GM19455 (cell line): ENCODE measurements around the gene GTPBP6.
"Not testable (repeated sequence)": the region's sequence is repeated elsewhere in the genome, so short reads cannot be mapped to it uniquely, and the experiment has no call there.

Experiments used
- ATAC-seq: cut with Tn5 transposase; IDR thresholded peaks from one replicate; pipeline ENCODE4 v1.9.1; 2021; ENCODE audit not compliant: unreplicated experiment

Gene GTPBP6

GRCh38 chrX:351736-352135 is 33.1 kb upstream of the GTPBP6 start:
- ATAC-seq: no peak

DNA sequence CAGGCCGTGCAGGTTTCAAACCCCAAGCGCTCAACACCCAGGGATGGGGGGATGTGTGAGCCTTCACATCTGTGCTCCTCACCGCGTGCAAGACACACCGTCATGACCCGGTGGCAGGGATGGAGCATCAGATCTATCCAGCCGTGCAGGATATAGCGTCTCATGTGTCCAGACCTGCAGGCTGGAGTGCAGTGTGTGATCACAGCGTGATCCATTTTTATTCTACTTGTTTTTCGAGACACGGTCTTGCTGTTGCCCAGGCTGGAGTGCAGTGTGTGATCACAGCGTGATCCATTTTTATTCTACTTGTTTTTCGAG is 32.7 kb upstream of the GTPBP6 start:
- not testable (repeated sequence) for ATAC-seq

DNA sequence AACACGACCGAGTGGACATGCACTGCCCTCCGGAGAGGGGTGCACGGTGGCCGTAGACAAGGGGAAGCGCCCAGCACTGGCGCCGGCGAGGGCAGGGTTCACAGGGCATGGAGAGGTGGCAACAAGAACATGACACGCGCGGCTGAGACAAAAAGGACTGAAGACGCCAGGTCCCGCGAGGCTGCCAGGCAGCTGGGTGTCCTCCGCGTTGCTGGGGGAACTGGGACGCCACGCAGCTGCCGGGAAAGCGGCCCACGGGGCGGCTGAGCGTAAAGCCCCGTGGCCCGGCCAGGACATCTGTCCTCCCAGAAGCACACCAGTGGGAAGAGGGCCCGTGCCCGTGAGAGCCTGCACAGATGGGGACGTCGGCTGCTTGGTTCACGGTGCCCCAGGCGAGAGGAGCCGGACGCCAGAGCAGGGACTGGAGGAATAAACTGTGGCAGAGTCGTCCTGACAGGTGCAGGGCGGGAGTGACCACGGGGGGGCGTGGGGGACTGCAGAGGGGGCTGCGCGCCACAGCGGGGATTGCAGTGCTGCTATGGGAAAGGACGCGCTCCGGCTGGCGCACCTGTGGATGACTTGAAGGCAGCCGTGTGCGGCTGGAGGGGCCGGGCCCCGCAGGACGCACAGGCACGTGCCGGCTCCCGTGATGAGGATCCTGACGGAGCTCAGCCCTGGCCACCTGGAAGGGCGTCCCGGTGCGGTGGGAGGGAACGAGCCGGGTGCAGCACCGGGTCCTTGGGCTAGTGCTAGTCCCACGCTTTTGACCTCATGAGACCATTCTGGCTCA is 32.1 kb upstream of the GTPBP6 start:
- no peak for ATAC-seq

DNA sequence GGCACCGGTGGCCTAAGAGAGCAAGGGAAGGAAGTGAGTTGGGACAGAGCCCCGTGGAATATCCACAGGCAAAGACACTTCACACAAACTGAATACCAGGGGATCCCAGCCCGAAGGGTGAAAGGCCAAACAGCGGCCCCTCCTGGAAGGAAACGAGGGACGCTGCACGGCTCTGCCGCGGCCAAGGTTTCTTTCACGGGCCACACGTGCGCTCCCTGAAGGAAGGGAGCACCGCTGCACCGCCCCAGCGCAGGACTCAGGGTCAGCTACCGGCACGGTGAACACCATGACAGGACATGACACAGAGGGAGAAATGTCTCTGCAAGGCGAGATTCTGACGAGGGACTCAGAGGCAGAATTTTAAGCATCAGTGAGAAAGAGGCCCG is 31.5 kb upstream of the GTPBP6 start:
- ATAC-seq: no peak

- ATAC-seq: no peak
These were observed 31.1 kb upstream of the GTPBP6 start for GRCh38 chrX:349702-350101.

DNA sequence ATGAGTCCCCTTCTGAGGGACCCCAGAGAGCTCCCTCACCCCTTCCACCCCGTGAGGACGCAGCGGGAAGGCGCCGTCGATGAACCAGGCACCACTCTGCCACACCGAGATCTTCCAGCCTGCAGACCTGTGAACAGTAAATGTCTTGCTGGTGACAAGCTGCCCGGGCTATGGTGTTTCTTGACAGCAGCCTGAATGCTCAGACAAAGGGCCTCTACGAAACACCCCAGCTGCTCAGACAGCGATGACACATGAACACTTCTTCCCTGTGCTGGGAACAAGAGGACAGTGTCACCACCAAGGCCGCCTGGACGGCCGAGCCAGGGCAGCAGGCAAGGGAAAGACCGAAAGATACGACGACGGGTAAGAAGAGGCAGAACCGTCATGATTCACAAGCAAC is 30.6 kb upstream of the GTPBP6 start:
- ATAC-seq: no peak

- ATAC-seq: no peak
These were observed 30.0 kb upstream of the GTPBP6 start for GRCh38 chrX:348461-349117.

- no peak for ATAC-seq
These were observed 28.9 kb upstream of the GTPBP6 start for GRCh38 chrX:347351-348117.

DNA sequence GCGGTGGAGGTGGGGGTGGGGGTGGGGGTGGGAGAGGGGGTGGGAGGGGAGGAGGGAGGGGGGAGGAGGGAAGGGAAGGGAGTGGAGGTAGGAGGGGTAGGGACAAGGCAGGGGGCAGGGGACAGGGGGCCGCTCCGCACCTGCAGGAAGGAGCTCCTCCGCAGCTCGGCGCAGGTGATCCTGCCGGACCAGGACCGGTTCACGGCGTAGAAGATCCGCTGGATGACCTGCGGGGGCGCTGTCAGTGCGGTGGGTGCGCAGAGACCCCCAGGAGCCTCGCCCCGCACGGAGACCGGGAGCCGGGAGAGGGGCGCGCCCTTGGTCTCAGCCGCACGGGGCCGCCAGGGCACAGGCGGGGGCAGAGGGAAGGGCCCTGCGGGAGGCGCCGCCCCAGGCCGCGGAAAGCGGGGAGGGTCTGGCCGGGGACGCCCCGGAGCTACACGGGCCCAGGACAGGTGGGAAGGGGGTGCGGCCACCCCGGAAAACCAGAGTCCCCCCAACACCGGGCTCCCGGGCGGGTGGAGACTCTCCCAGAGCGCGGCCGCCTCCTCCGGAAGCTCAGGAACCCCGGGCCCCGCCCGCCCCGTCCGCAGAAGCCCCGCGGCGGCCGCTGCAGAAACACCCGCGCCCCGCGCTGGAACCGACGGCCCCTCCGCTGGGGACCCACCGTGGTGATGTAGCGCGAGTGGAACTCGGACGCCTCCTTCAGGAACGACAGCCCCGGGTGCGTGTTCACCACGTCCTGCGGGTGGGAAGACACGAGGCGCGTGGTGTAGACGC is 27.6 kb upstream of the GTPBP6 start:
- no peak for ATAC-seq

DNA sequence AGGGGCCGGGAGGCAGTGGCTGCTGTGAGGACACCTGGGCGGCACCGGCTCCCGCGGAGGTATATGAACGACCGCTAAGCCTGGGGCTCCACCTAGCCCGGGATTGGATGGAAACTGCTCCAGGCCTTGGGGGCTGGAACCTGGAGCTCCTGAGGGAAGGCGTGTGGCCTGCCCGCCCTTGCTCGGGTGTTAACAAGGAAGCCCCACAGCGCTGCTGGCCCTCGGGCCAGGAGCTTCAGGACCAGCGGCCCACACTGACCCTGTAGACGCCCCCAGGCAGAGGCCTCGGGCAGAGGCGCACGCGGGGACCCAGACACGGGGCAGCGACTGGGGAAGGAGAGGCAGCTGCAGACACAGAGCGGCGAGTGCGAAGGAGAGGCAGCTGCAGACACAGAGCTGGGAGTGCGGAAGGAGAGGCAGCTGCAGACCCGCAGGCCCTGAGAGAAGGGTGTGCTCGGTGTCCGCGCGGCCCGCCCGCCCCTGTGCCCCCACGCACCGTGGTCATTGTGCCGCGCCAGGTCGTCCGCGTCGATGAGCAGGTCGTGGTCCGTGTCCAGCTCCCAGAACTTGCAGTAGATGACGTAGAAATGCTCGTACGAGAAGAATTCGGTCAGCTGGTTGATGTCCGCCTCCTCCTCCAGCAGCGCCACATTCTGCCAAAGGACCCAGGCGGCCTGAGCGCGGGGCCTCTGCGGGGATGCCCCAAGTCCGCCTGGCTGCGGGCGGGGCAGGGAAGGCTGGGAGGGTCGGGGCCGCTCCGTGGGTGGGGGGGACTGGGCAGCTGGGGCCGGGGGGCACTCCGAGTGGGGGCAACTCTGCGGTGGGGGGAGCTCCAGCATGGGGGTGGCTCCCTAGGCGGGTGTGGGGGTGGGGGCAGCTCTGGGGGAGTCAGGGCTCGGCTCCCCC is 26.7 kb upstream of the GTPBP6 start:
- no peak for ATAC-seq

GRCh38 chrX:344371-344901 is 25.8 kb upstream of the GTPBP6 start:
- no peak for ATAC-seq

DNA sequence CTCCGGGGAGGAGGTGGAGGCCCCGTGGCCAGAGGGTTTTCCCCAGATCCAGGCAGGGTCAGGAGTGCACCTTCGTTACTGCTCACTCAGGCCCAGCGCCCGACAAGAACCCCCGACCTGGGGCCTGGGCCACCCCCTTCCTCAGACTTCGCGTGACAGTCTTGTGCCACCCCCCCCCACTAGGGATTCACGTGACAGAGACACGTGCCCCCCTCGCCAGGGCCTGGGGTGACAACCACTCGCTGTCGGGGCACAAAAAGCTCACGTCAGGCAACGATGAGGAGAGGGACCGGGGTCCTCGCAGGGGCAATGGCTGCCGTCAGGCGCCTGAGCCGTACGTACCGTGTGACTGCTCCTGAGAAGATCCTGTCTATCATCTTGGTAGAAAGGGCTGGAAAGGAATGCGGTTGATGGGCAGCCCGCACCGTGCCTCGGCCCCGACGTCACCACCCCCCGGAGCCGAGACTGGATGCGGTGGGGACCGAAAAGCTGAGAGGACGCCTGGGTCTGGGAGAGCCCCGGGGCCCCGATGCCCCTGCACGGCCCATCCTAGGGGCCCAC is 23.0 kb upstream of the GTPBP6 start:
- ATAC-seq: no peak

GRCh38 chrX:340641-341423 is 22.2 kb upstream of the GTPBP6 start:
- ATAC-seq: no peak

DNA sequence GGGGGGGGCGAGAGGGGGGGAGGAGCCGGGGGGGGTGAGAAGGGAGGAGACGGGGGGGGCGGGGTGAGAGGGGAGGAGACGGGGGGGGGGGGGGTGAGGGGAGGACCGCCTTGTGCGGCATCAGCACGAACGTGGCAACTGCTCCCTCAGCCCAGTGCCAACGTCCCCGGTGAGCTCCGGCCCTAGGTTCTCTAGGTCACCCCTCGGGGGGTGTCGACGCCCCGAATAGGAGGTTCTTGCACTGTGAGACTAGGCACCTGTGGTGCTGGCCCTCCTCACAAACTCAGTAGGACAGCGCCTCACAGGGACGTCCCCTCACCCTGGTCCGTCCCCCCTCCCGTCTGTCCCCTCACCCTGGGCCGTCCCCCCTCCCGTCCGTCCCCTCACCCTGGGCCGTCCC is 21.5 kb upstream of the GTPBP6 start:
- ATAC-seq: no peak

DNA sequence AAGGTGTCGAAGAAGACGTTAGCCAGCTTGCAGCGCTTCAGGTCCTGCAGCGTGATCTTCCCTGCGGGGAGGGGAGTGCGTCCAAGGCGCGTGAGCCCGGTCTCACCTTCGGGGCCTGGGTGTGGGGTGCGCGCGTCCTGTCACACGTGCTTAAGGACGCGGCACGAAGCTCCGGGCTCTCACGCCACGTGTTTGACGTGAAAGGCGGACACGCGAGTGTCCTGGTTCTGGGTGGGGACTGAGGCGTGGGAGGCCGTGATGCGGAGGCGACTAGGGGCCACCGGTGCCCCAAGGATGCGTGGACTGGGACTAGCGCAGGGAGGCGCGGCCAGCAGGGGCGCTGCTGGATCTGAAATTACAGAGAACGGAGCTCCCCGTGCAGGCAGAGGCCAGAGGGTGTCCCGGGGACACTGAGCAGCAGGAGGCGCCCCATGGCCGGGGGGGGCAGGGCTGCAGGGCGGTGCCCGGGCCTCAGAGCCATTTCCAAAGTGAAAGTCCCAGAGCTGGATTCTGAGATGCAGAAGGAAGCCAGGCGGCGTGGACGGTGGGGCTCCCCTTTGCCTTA is 20.3 kb upstream of the GTPBP6 start:
- ATAC-seq: no peak

DNA sequence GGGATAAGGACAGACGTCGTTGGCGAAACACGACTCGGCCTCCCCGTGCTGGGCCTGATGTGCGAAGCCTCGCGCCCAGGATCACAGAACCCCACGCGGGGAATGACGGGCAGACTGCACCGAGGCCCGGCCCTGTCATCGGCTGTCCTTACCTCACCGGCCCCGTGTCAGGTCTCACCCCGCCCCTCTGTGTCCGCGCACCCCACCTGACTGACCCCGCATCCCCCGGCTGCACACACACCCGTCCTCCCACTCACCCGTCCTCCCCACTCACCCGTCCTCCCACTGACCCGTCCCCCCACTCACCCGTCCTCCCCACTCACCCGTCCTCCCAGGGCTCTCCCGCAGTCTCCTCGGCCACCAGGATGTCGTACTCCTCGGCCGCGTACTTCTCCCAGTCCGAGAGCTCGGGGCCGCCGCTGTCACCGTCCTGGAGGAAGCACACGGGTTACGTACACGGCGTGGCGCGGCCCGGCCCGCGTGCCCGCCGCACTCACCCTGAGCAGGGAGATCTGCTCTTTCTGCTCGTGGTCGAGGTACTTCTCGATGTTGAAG is 19.8 kb upstream of the GTPBP6 start:
- no peak for ATAC-seq

DNA sequence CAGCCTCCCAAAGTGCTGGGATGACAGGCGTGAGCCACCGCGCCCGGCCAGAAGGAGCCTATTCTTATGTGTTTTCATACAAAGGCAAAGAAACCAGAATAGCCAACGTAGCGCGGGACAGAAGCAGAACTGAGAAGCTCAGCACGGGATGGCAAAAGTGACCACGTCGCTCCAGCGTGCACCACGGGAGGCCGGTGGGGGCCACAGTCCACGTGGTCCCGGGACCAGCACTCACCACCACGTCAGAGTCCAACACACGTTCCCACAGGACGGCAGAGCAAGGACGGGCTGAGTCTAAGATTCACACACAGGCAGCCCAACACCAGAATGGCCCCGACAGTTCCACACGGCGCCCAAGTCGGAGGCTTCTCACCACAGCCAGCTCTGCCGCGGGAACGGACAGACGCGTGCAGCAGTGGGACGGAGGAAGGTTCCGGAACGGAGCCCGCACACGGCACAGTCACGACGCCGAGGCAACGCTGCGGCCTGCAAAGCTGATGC is 18.8 kb upstream of the GTPBP6 start:
- ATAC-seq: no peak

DNA sequence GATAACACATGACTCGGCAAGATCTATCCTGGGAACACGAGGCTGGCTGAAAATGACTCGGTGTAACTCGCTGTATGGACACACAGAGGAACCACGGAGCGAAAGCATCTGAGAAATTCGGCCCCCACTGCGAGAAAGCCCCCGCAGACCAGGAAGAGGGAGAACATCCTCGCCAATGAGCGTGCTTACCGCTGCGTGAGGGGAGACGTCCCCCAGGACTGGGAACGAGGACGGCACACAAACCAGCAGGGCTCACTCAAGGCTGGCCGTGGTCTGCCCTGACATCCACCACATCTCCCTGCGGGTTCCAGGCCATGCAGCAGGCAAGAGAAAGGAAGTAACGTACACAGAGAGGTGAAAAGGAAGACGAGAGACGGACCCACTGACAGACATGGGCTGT is 17.6 kb upstream of the GTPBP6 start:
- no peak for ATAC-seq
